ENCODE measurements around the gene GARS1.

Gene GARS1

DNA sequence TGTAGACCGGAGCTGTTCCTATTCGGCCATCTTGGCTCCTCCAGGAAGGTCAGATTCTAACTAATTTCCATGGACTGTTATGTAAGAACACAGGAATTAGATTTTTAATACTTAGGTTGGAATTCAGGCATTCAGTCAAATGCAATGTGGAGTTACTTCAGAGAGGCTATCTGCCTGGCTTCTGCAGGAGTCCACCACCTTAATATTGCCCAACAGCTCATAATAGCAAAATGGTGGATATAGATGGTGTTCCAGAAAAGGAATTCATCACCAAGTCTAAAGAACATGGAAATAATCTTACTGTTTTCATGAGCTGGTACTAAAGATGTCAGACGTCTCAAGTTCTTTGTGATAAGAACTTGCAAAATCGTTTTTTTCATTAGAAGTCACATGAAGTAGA is 48.1 kb downstream of the GARS1 start:
- Histone ChIP-seq H3K9me3 (ENCODE audit: control insufficient read depth, low read length) (no peaks in the 10 kb centered on the region), H3K27ac (peak overlapping the region; percentile 89), H3K4me1 (peaks cover 3% of the 10 kb centered on the region), H3K4me3 (ENCODE audit: low read depth, low read length) (peak overlapping the region; percentile 53), H3K36me3 (ENCODE audit: control insufficient read depth, insufficient read depth, low read length) (no peaks in the 10 kb centered on the region), H3K79me2 (peaks cover 18% of the 10 kb centered on the region), H3K9ac (no peak overlapping the region), H2AFZ (peak overlapping the region; percentile 79), H3K4me2 (ENCODE audit: low read length) (peak overlapping the region; percentile 35), H3K27me3 (ENCODE audit: control insufficient read depth, insufficient read depth, low read length) (no peaks in the 10 kb centered on the region)
- TF ChIP-seq, protein P1, sequence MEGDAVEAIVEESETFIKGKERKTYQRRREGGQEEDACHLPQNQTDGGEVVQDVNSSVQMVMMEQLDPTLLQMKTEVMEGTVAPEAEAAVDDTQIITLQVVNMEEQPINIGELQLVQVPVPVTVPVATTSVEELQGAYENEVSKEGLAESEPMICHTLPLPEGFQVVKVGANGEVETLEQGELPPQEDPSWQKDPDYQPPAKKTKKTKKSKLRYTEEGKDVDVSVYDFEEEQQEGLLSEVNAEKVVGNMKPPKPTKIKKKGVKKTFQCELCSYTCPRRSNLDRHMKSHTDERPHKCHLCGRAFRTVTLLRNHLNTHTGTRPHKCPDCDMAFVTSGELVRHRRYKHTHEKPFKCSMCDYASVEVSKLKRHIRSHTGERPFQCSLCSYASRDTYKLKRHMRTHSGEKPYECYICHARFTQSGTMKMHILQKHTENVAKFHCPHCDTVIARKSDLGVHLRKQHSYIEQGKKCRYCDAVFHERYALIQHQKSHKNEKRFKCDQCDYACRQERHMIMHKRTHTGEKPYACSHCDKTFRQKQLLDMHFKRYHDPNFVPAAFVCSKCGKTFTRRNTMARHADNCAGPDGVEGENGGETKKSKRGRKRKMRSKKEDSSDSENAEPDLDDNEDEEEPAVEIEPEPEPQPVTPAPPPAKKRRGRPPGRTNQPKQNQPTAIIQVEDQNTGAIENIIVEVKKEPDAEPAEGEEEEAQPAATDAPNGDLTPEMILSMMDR (IDR thresholded peaks at IDR 0.05): no peak

DNA sequence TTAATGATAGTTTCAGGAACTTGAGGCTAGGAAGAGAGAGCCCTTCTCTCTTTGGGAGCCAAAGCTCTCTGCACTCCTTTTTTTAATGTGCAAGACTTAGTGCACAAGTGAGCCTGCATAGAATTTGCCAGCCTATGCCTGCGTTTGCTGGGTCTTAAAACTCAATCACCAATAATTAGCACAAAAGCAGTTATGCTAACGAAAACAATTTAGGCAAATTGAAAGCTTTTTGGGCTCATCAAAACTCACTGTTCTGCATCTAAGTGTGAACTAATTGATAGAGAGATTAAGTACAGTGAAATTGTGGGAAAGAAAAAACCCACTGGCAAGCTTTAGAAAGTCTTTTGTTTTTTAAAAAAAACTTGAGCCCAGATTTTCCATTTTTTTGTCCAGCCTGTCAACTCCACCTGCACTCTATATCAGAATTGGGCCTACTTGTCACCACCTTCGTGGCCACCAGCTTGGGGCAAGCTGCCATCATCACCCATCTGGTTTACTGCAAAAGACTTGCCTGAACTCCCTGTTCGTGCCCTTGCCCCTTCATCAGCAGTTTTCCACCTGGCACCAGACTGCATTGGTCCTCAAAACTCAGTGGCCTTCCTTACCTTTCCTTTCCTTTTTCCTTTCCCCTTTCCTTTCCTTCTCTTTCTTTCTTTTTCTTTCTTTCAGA is 49.7 kb downstream of the GARS1 start:
- H3K4me1 ChIP-seq: peaks cover 3% of the 10 kb centered on the region
- H3K4me2 ChIP-seq (ENCODE audit: low read length): no peak overlapping the region
- H2AFZ ChIP-seq: no peak overlapping the region
- TF ChIP-seq, protein P1 (IDR thresholded peaks at IDR 0.05): no peak
- H3K9ac ChIP-seq: no peak overlapping the region
- H3K27ac ChIP-seq: no peak overlapping the region
- H3K4me3 ChIP-seq (ENCODE audit: low read depth, low read length): no peak overlapping the region
- no peaks in the 10 kb centered on the region for H3K27me3 ChIP-seq (ENCODE audit: control insufficient read depth, insufficient read depth, low read length)
- H3K36me3 ChIP-seq (ENCODE audit: control insufficient read depth, insufficient read depth, low read length): no peaks in the 10 kb centered on the region
- peaks cover 33% of the 10 kb centered on the region for H3K79me2 ChIP-seq
- no peaks in the 10 kb centered on the region for H3K9me3 ChIP-seq (ENCODE audit: control insufficient read depth, low read length)

DNA sequence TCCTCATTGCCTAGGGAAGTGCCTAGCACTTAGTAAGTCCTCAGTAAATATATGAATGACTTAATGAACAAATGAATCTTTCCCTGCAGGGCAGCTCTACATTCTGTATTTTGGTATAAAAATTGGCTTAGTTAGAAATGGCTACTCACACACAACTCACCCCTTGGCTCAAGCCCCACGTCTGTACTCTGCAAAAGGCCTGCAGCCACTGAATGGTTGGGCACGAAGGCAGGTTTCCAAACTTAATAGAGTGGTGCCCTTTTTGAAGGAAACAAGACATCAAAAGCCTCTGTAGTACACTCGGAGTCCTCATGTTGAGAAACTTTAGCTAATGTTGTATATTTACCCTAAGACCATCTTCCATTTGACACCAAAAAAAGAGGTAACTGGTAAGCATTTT is 51.0 kb downstream of the GARS1 start:
- Histone ChIP-seq H3K36me3 (ENCODE audit: control insufficient read depth, insufficient read depth, low read length) (no peaks in the 10 kb centered on the region), H2AFZ (no peak overlapping the region), H3K4me2 (ENCODE audit: low read length) (no peak overlapping the region), H3K9ac (no peak overlapping the region), H3K4me1 (peaks cover 3% of the 10 kb centered on the region), H3K4me3 (ENCODE audit: low read depth, low read length) (no peak overlapping the region), H3K79me2 (peaks cover 46% of the 10 kb centered on the region), H3K9me3 (ENCODE audit: control insufficient read depth, low read length) (no peaks in the 10 kb centered on the region), H3K27me3 (ENCODE audit: control insufficient read depth, insufficient read depth, low read length) (no peaks in the 10 kb centered on the region), H3K27ac (no peak overlapping the region)
- TF ChIP-seq, protein P1 (IDR thresholded peaks at IDR 0.05): no peak

DNA sequence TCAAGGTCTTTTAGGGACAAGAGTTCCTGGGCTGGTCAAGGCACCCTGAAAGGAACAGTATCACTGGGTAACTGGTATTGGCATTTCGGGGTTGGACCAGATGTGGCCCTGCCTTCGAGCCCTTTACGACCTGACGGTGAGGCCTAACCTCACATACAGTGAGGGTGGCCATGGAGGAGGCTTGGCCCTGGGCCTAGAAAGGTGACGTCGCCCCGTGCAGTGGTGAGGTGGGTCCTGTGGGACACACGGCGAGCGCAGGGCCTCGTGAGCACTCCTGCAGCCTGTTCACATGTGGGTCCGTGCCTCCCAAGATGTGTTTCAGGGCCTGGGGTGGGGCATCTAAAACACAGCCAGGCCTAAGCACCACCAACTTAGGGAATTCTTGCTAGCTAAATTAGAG is 51.5 kb downstream of the GARS1 start:
- Histone ChIP-seq H3K4me1 (peaks cover 3% of the 10 kb centered on the region), H2AFZ (no peak overlapping the region), H3K4me2 (ENCODE audit: low read length) (no peak overlapping the region), H3K9ac (no peak overlapping the region), H3K79me2 (peaks cover 46% of the 10 kb centered on the region), H3K27ac (no peak overlapping the region), H3K4me3 (ENCODE audit: low read depth, low read length) (no peak overlapping the region), H3K36me3 (ENCODE audit: control insufficient read depth, insufficient read depth, low read length) (no peaks in the 10 kb centered on the region), H3K9me3 (ENCODE audit: control insufficient read depth, low read length) (no peaks in the 10 kb centered on the region), H3K27me3 (ENCODE audit: control insufficient read depth, insufficient read depth, low read length) (no peaks in the 10 kb centered on the region)
- TF ChIP-seq, protein P1 (IDR thresholded peaks at IDR 0.05): no peak
